HEK293 (cell line): Measurements from ENCODE around the gene ZNF121.

Source experiments
- CTCF ChIA-PET: fragments of 350-600 bp; formaldehyde crosslinking; extraction: SDS; loops from one replicate; lab custom pipeline; 2021; ENCODE audit warnings: antibody characterized with exemption; lab: Yijun Ruan, JAX
- POLR2A ChIA-PET: fragments of 300-600 bp; formaldehyde crosslinking; extraction: SDS; loops from one replicate; lab custom pipeline; 2020; ENCODE audit warnings: antibody characterized with exemption, inconsistent platforms; lab: Yijun Ruan, JAX
- H3K27ac ChIP-seq: fragments of 200-500 bp; sonication (Bioruptor generic); 2 replicates; pipeline ENCODE4 v1.5.1; 2014; ENCODE audit warnings: low read depth, low read length, control low read depth, inconsistent platforms; ENCODE audit errors: extremely low read depth
- H3K36me3 ChIP-seq, 2 experiments: fragments of 200-500 bp in 1 of 2; sonication (Bioruptor generic) in 1 of 2; 1 replicate in 1 of 2; 2 replicates in 1 of 2; pipeline ENCODE4 v1.5.1; 2014 to 2017; ENCODE audit warnings: inconsistent platforms in 2 of 2, low read length in 2 of 2; ENCODE audit not compliant: control insufficient read depth in 2 of 2, insufficient read depth in 1 of 2
- H3K4me1 ChIP-seq: fragments of 200-500 bp; sonication (Bioruptor generic); 2 replicates; pipeline ENCODE4 v1.5.1; 2014; ENCODE audit warnings: mild to moderate bottlenecking, low read length, inconsistent platforms; ENCODE audit not compliant: control insufficient read depth, insufficient read depth
- H3K4me3 ChIP-seq: 2 replicates; pipeline ENCODE4 v1.5.1; 2011; ENCODE audit warnings: low read depth, mild to moderate bottlenecking, control low read depth, low read length, moderate library complexity
- H3K9me3 ChIP-seq: fragments of 200-500 bp; sonication (Bioruptor generic); 2 replicates; pipeline ENCODE4 v1.5.1; 2014; ENCODE audit warnings: low read depth, low read length, inconsistent platforms; ENCODE audit not compliant: control insufficient read depth, insufficient read depth
- BCL11B ChIP-seq: fragments of 450-650 bp; formaldehyde crosslinking; IDR thresholded peaks from 2 replicates; pipeline ENCODE4 v1.5.1; 2016; ENCODE audit warnings: low read depth, missing biosample characterization, missing genetic modification characterization
- KLF7 ChIP-seq: fragments of 450-650 bp; formaldehyde crosslinking; IDR thresholded peaks from 2 replicates; pipeline ENCODE4 v1.5.1; 2016; ENCODE audit warnings: missing biosample characterization, missing genetic modification characterization, borderline replicate concordance
- SP2 ChIP-seq: fragments of 450-650 bp; formaldehyde crosslinking; IDR thresholded peaks from 2 replicates; pipeline ENCODE4 v1.5.1; 2016; ENCODE audit warnings: missing biosample characterization, missing genetic modification characterization
- YY1 ChIP-seq: fragments of 450-650 bp; formaldehyde crosslinking; IDR thresholded peaks from 2 replicates; pipeline ENCODE4 v1.5.1; 2018; ENCODE audit warnings: missing biosample characterization, missing genetic modification characterization
- YY2 ChIP-seq: fragments of 450-650 bp; formaldehyde crosslinking; IDR thresholded peaks from 2 replicates; pipeline ENCODE4 v1.5.1; 2016; ENCODE audit warnings: missing biosample characterization, missing genetic modification characterization
- ZBTB17 ChIP-seq: fragments of 450-650 bp; formaldehyde crosslinking; IDR thresholded peaks from 2 replicates; pipeline ENCODE4 v1.5.1; 2016; ENCODE audit warnings: missing biosample characterization, missing genetic modification characterization
- ZBTB20 ChIP-seq: fragments of 450-650 bp; formaldehyde crosslinking; IDR thresholded peaks from 2 replicates; pipeline ENCODE4 v1.5.1; 2016; ENCODE audit warnings: missing biosample characterization, missing genetic modification characterization
- ZFP69B ChIP-seq: fragments of 450-650 bp; formaldehyde crosslinking; IDR thresholded peaks from 2 replicates; pipeline ENCODE4 v1.5.1; 2016; ENCODE audit warnings: missing biosample characterization, missing genetic modification characterization
- ZNF10 ChIP-seq: fragments of 450-650 bp; formaldehyde crosslinking; IDR thresholded peaks from 2 replicates; pipeline ENCODE4 v1.5.1; 2017; ENCODE audit warnings: missing biosample characterization, missing genetic modification characterization
- ZNF140 ChIP-seq: fragments of 450-650 bp; formaldehyde crosslinking; IDR thresholded peaks from 2 replicates; pipeline ENCODE4 v1.5.1; 2016; ENCODE audit warnings: missing biosample characterization, missing genetic modification characterization
- ZNF341 ChIP-seq: fragments of 450-650 bp; formaldehyde crosslinking; IDR thresholded peaks from 2 replicates; pipeline ENCODE4; 2016; ENCODE audit warnings: low read depth, missing biosample characterization, missing genetic modification characterization
- ZNF433 ChIP-seq: fragments of 450-650 bp; formaldehyde crosslinking; IDR thresholded peaks from 2 replicates; pipeline ENCODE4 v1.5.1; 2016; ENCODE audit warnings: missing biosample characterization, missing genetic modification characterization, low read depth
- ZNF600 ChIP-seq: fragments of 450-650 bp; formaldehyde crosslinking; IDR thresholded peaks from 2 replicates; pipeline ENCODE4 v1.5.1; 2016; ENCODE audit warnings: missing biosample characterization, missing genetic modification characterization
- ZNF610 ChIP-seq: fragments of 450-650 bp; formaldehyde crosslinking; IDR thresholded peaks from 2 replicates; pipeline ENCODE4 v1.5.1; 2016; ENCODE audit warnings: missing biosample characterization, missing genetic modification characterization, borderline replicate concordance
- ZNF76 ChIP-seq: fragments of 450-650 bp; formaldehyde crosslinking; IDR thresholded peaks from 2 replicates; pipeline ENCODE4; 2016; ENCODE audit warnings: low read depth, missing biosample characterization, missing genetic modification characterization, borderline replicate concordance
- ZNF777 ChIP-seq: fragments of 450-650 bp; formaldehyde crosslinking; IDR thresholded peaks from 2 replicates; pipeline ENCODE4 v1.5.1; 2017; ENCODE audit warnings: missing biosample characterization, missing genetic modification characterization, borderline replicate concordance
- TF ChIP-seq, protein P1 (sequence below): fragments of 450-650 bp; formaldehyde crosslinking; conservative IDR thresholded peaks from 2 replicates; pipeline ENCODE4 v1.5.1; 2016; ENCODE audit warnings: low read depth, missing biosample characterization, missing genetic modification characterization
- TF ChIP-seq, protein P2 (sequence below): fragments of 450-650 bp; formaldehyde crosslinking; conservative IDR thresholded peaks from 2 replicates; pipeline ENCODE4 v1.5.1; 2016; ENCODE audit warnings: low read depth, missing biosample characterization, missing genetic modification characterization
- TF ChIP-seq, protein P3 (sequence below): fragments of 450-650 bp; formaldehyde crosslinking; IDR thresholded peaks from 2 replicates; pipeline ENCODE4 v1.5.1; 2016; ENCODE audit warnings: missing biosample characterization, missing genetic modification characterization
- TF ChIP-seq, protein P4 (sequence below): fragments of 450-650 bp; formaldehyde crosslinking; IDR thresholded peaks from 2 replicates; pipeline ENCODE4 v1.5.1; 2016; ENCODE audit warnings: missing biosample characterization, missing genetic modification characterization
- TF ChIP-seq, protein P5 (sequence below): fragments of 450-650 bp; formaldehyde crosslinking; IDR thresholded peaks from 2 replicates; pipeline ENCODE4 v1.5.1; 2016; ENCODE audit warnings: missing biosample characterization, missing genetic modification characterization, low read depth

The ZNF121 gene

DNA sequence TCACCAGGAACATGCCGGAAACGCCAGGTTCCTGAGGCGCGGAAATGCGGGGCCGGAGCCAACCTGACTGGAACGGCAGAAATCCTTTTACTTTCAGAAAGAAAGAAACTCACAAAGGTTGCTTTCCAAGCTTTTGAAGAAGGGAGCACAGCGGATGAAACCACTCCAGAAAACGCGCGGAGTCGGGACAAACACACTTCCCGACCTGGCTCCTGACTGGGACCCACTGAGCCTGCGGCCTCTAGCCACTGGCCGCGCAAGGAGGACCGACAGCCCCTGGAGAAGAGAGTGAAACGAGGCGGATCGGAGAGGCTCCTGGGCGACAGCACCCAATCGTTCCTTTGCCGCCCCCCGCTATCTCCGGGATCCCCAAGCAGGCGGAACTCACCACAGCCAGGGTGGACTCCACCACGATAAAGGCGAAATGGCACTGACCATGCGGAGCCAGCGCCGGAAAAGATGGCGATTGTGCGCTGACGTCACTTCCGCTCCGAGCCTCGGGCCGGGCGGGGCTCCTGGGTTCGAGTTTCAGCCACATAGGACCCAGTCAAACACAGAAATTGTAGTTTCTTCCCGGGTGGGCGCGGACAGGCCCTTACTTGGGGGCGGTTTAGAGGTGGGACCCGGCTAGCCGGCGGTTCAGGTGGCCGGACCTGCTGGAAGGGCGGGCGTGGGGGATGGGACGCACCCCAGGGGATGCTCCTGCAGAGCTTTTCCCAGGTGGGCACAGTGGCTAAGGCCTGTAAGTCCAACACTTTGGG lies at the start of gene ZNF121:
ZNF121 (minus strand) TSS at position 432 of the 761 bp plus-strand sequence. CDS start 16,407 bp downstream, outside the sequence.
- Histone ChIP-seq H3K4me3 (peak within 1 kb of the TSS; percentile 100), H3K36me3 (peaks cover 15 to 32% of the 10 kb centered on the region in 2 experiments; a peak in 2 of 3 replicates), H3K9me3 (no peaks in the 10 kb centered on the region), H3K27ac (peak within 1 kb of the TSS; percentile 80), H3K4me1 (no peaks in the 10 kb centered on the region)
- POLR2A ChIA-PET: no interaction called here
- CTCF ChIA-PET: interaction anchor here (0.5 to 1.0 kb wide), 3 partner anchors 211 to 849 kb away, joined by 3 to 5 read pairs (median 4); no protein-coding TSS in a partner anchor
- TF ChIP-seq SP2 (tag by site-specific recombination): peak; percentile 82
- TF ChIP-seq ZBTB17: peak; percentile 47; the same call in 1 of the 2 replicates
- TF ChIP-seq, protein P1, sequence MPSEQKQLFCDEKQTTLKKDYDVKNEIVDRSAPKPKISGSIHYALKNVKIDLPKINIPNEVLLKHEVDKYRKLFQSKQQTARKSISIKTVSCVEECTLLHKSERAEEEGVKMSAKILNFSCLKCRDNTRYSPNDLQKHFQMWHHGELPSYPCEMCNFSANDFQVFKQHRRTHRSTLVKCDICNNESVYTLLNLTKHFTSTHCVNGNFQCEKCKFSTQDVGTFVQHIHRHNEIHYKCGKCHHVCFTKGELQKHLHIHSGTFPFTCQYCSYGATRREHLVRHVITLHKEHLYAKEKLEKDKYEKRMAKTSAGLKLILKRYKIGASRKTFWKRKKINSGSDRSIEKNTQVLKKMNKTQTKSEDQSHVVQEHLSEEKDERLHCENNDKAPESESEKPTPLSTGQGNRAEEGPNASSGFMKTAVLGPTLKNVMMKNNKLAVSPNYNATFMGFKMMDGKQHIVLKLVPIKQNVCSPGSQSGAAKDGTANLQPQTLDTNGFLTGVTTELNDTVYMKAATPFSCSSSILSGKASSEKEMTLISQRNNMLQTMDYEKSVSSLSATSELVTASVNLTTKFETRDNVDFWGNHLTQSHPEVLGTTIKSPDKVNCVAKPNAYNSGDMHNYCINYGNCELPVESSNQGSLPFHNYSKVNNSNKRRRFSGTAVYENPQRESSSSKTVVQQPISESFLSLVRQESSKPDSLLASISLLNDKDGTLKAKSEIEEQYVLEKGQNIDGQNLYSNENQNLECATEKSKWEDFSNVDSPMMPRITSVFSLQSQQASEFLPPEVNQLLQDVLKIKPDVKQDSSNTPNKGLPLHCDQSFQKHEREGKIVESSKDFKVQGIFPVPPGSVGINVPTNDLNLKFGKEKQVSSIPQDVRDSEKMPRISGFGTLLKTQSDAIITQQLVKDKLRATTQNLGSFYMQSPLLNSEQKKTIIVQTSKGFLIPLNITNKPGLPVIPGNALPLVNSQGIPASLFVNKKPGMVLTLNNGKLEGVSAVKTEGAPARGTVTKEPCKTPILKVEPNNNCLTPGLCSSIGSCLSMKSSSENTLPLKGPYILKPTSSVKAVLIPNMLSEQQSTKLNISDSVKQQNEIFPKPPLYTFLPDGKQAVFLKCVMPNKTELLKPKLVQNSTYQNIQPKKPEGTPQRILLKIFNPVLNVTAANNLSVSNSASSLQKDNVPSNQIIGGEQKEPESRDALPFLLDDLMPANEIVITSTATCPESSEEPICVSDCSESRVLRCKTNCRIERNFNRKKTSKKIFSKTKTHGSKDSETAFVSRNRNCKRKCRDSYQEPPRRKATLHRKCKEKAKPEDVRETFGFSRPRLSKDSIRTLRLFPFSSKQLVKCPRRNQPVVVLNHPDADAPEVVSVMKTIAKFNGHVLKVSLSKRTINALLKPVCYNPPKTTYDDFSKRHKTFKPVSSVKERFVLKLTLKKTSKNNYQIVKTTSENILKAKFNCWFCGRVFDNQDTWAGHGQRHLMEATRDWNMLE: peak; percentile 76
- TF ChIP-seq ZNF76 (tag by site-specific recombination): peak; percentile 54; the same call in 1 of the 2 replicates
- no peak for TF ChIP-seq ZNF433 (tag by site-specific recombination)
- TF ChIP-seq, protein P2, sequence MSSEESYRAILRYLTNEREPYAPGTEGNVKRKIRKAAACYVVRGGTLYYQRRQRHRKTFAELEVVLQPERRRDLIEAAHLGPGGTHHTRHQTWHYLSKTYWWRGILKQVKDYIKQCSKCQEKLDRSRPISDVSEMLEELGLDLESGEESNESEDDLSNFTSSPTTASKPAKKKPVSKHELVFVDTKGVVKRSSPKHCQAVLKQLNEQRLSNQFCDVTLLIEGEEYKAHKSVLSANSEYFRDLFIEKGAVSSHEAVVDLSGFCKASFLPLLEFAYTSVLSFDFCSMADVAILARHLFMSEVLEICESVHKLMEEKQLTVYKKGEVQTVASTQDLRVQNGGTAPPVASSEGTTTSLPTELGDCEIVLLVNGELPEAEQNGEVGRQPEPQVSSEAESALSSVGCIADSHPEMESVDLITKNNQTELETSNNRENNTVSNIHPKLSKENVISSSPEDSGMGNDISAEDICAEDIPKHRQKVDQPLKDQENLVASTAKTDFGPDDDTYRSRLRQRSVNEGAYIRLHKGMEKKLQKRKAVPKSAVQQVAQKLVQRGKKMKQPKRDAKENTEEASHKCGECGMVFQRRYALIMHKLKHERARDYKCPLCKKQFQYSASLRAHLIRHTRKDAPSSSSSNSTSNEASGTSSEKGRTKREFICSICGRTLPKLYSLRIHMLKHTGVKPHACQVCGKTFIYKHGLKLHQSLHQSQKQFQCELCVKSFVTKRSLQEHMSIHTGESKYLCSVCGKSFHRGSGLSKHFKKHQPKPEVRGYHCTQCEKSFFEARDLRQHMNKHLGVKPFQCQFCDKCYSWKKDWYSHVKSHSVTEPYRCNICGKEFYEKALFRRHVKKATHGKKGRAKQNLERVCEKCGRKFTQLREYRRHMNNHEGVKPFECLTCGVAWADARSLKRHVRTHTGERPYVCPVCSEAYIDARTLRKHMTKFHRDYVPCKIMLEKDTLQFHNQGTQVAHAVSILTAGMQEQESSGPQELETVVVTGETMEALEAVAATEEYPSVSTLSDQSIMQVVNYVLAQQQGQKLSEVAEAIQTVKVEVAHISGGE: peak; percentile 95
- TF ChIP-seq ZNF610 (tag by site-specific recombination): 0 out of 2 replicates have a peak, but pooled peaks have one; percentile 33
- peak; percentile 39; the same call in 1 of the 2 replicates for TF ChIP-seq ZBTB20 (tag by site-specific recombination)
- TF ChIP-seq KLF7 (tag by site-specific recombination): 0 out of 2 replicates have a peak, but pooled peaks have one; percentile 13
- peak; percentile 89; the same call in 1 of the 2 replicates for TF ChIP-seq ZFP69B (tag by site-specific recombination)
- TF ChIP-seq ZNF10 (tag by site-specific recombination): no peak
- TF ChIP-seq ZNF777 (tag by site-specific recombination): no peak
- TF ChIP-seq, protein P3, sequence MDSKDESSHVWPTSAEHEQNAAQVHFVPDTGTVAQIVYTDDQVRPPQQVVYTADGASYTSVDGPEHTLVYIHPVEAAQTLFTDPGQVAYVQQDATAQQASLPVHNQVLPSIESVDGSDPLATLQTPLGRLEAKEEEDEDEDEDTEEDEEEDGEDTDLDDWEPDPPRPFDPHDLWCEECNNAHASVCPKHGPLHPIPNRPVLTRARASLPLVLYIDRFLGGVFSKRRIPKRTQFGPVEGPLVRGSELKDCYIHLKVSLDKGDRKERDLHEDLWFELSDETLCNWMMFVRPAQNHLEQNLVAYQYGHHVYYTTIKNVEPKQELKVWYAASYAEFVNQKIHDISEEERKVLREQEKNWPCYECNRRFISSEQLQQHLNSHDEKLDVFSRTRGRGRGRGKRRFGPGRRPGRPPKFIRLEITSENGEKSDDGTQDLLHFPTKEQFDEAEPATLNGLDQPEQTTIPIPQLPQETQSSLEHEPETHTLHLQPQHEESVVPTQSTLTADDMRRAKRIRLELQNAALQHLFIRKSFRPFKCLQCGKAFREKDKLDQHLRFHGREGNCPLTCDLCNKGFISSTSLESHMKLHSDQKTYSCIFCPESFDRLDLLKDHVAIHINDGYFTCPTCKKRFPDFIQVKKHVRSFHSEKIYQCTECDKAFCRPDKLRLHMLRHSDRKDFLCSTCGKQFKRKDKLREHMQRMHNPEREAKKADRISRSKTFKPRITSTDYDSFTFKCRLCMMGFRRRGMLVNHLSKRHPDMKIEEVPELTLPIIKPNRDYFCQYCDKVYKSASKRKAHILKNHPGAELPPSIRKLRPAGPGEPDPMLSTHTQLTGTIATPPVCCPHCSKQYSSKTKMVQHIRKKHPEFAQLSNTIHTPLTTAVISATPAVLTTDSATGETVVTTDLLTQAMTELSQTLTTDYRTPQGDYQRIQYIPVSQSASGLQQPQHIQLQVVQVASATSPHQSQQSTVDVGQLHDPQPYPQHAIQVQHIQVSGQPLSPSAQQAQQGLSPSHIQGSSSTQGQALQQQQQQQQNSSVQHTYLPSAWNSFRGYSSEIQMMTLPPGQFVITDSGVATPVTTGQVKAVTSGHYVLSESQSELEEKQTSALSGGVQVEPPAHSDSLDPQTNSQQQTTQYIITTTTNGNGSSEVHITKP (tag by site-specific recombination): peak; percentile 92
- peak; percentile 77 for TF ChIP-seq YY1
- TF ChIP-seq, protein P4, sequence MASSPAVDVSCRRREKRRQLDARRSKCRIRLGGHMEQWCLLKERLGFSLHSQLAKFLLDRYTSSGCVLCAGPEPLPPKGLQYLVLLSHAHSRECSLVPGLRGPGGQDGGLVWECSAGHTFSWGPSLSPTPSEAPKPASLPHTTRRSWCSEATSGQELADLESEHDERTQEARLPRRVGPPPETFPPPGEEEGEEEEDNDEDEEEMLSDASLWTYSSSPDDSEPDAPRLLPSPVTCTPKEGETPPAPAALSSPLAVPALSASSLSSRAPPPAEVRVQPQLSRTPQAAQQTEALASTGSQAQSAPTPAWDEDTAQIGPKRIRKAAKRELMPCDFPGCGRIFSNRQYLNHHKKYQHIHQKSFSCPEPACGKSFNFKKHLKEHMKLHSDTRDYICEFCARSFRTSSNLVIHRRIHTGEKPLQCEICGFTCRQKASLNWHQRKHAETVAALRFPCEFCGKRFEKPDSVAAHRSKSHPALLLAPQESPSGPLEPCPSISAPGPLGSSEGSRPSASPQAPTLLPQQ (tag by site-specific recombination): peak; percentile 95
- peak; percentile 66; the same call in 1 of the 2 replicates for TF ChIP-seq YY2 (tag by site-specific recombination)
- TF ChIP-seq ZNF140 (tag by site-specific recombination): no peak
- peak; percentile 15; the same call in 1 of the 2 replicates for TF ChIP-seq ZNF341
- TF ChIP-seq, protein P5, sequence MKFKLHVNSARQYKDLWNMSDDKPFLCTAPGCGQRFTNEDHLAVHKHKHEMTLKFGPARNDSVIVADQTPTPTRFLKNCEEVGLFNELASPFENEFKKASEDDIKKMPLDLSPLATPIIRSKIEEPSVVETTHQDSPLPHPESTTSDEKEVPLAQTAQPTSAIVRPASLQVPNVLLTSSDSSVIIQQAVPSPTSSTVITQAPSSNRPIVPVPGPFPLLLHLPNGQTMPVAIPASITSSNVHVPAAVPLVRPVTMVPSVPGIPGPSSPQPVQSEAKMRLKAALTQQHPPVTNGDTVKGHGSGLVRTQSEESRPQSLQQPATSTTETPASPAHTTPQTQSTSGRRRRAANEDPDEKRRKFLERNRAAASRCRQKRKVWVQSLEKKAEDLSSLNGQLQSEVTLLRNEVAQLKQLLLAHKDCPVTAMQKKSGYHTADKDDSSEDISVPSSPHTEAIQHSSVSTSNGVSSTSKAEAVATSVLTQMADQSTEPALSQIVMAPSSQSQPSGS: peak; percentile 97
- peak; percentile 91 for TF ChIP-seq BCL11B
- 0 out of 2 replicates have a peak, but pooled peaks have one; percentile 72 for TF ChIP-seq ZNF600 (tag by site-specific recombination)
